Measurements from ENCODE around the gene DNAI2.

DNAI2 gene

GRCh38 chr17:74268558-74268957 lies 5.5 kb upstream of the DNAI2 start:
- ATAC-seq = no peak
- TF ChIP-seq SNAI2 (CRISPR knock-in tag; IDR thresholded peaks at IDR 0.05) = no peak
- no peak for TF ChIP-seq ZC3H10 (CRISPR knock-in tag; IDR thresholded peaks at IDR 0.05)
- TF ChIP-seq PPARA (CRISPR knock-in tag; IDR thresholded peaks at IDR 0.05; ENCODE audit: borderline replicate concordance) = no peak
- no peak for TF ChIP-seq OSR1 (CRISPR knock-in tag; IDR thresholded peaks at IDR 0.05)
- no peak for TF ChIP-seq PATZ1 (CRISPR knock-in tag; IDR thresholded peaks at IDR 0.05; ENCODE audit: borderline replicate concordance)
- no peak for TF ChIP-seq CSRNP3 (CRISPR knock-in tag; IDR thresholded peaks at IDR 0.05)
- no peak for TF ChIP-seq CREB5 (CRISPR knock-in tag; IDR thresholded peaks at IDR 0.05; ENCODE audit: low read depth)
- no peak for TF ChIP-seq ZFP3 (CRISPR knock-in tag; IDR thresholded peaks at IDR 0.05)
- TF ChIP-seq CSDC2 (CRISPR knock-in tag; IDR thresholded peaks at IDR 0.05) = no peak
- TF ChIP-seq POU6F1 (CRISPR knock-in tag; IDR thresholded peaks at IDR 0.05; ENCODE audit: borderline replicate concordance, low read depth) = no peak
- TF ChIP-seq ZFP30 (CRISPR knock-in tag; IDR thresholded peaks at IDR 0.05) = no peak
- TF ChIP-seq BACH2 (CRISPR knock-in tag; IDR thresholded peaks at IDR 0.05; ENCODE audit: borderline replicate concordance) = no peak
- TF ChIP-seq ZNF565 (CRISPR knock-in tag; conservative IDR thresholded peaks at IDR 0.05; ENCODE audit: low read depth) = no peak
- TF ChIP-seq ISL1 (CRISPR knock-in tag; IDR thresholded peaks at IDR 0.05) = no peak

GRCh38 chr17:74270333-74270732 lies 3.7 kb upstream of the DNAI2 start:
- no peak for TF ChIP-seq ZNF8 (CRISPR knock-in tag; IDR thresholded peaks at IDR 0.05)
- no peak for TF ChIP-seq CSDC2 (CRISPR knock-in tag; IDR thresholded peaks at IDR 0.05)
- no peak for TF ChIP-seq ZNF70 (CRISPR knock-in tag; IDR thresholded peaks at IDR 0.05)
- no peak for ATAC-seq

GRCh38 chr17:74271281-74271680 lies 2.8 kb upstream of the DNAI2 start:
- no peak for ATAC-seq
- no peak for TF ChIP-seq OSR1 (CRISPR knock-in tag; IDR thresholded peaks at IDR 0.05)
- TF ChIP-seq PATZ1 (CRISPR knock-in tag; IDR thresholded peaks at IDR 0.05; ENCODE audit: borderline replicate concordance) = no peak
- no peak for TF ChIP-seq GLIS3 (CRISPR knock-in tag; IDR thresholded peaks at IDR 0.05)
- TF ChIP-seq CSDC2 (CRISPR knock-in tag; IDR thresholded peaks at IDR 0.05) = no peak
- TF ChIP-seq TOX (CRISPR knock-in tag; IDR thresholded peaks at IDR 0.05; ENCODE audit: borderline replicate concordance) = no peak
- no peak for TF ChIP-seq PPARA (CRISPR knock-in tag; IDR thresholded peaks at IDR 0.05; ENCODE audit: borderline replicate concordance)
- TF ChIP-seq ZNF70 (CRISPR knock-in tag; IDR thresholded peaks at IDR 0.05) = no peak
- no peak for TF ChIP-seq ARNTL (CRISPR knock-in tag; IDR thresholded peaks at IDR 0.05; ENCODE audit: borderline replicate concordance, low read depth)
- no peak for TF ChIP-seq TSHZ2 (CRISPR knock-in tag; IDR thresholded peaks at IDR 0.05)
- TF ChIP-seq ZNF8 (CRISPR knock-in tag; IDR thresholded peaks at IDR 0.05) = no peak
- no peak for TF ChIP-seq BACH2 (CRISPR knock-in tag; IDR thresholded peaks at IDR 0.05; ENCODE audit: borderline replicate concordance)
- TF ChIP-seq ZFP3 (CRISPR knock-in tag; IDR thresholded peaks at IDR 0.05) = no peak
- TF ChIP-seq ZC3H10 (CRISPR knock-in tag; IDR thresholded peaks at IDR 0.05) = no peak
- no peak for TF ChIP-seq POU6F1 (CRISPR knock-in tag; IDR thresholded peaks at IDR 0.05; ENCODE audit: borderline replicate concordance, low read depth)

Measured in SK-N-SH treated with all-trans-retinoic acid at 6 μM for 48 hours (cell line).